B cell (primary cell): ENCODE measurements around the gene MBD6.

ENCODE experiments used
- CTCF ChIP-seq: fragments of 200-600 bp; IDR thresholded peaks from one replicate; pipeline ENCODE4 v1.8.0; 2022; ENCODE audit warnings: antibody characterized with exemption, mild to moderate bottlenecking
- EZH2 ChIP-seq: IDR thresholded peaks from 2 replicates; pipeline ENCODE4 v1.6.1; 2012; ENCODE audit warnings: borderline replicate concordance, low read depth, mild to moderate bottlenecking, moderate library complexity, low read length; ENCODE audit not compliant: insufficient read depth, poor library complexity, severe bottlenecking

GRCh38 chr12:57527184-57527583, 4.6 kb downstream of the MBD6 start:
- no peak for TF ChIP-seq CTCF
- no peak for TF ChIP-seq EZH2
